Endothelial cell of umbilical vein (primary cell): ENCODE results near the gene NCEH1. TPM values are rescaled to one million over a fixed set of nuclear protein-coding genes. Genes with fewer than 3 reads are reported as not detected.

ENCODE experiments used
- BruUV-seq: library from RNA; stranded (reverse); fragments of 400-500 nt; replicated peaks from 2 replicates; lab custom pipeline; 2021; lab: Mats Ljungman, UMichigan
- CTCF ChIA-PET: fragments of 300-600, 350-600 bp; sonication (Branson Sonifier 250); formaldehyde crosslinking; loops from one replicate; lab custom pipeline; 2021; ENCODE audit warnings: antibody characterized with exemption, inconsistent platforms; lab: Charles Lee
- POLR2A ChIA-PET: fragments of 300-600, 350-600 bp; sonication (Branson Sonifier 250); formaldehyde crosslinking; loops from one replicate; lab custom pipeline; 2021; ENCODE audit warnings: antibody characterized with exemption, inconsistent platforms; lab: Charles Lee
- DNase-seq: peaks from one replicate; pipeline ENCODE4 v3.0.0-alpha.2; 2011; ENCODE audit warnings: low read depth, low spot score
- FAIRE-seq: peaks from 2 replicates; lab custom pipeline; 2011; peaks lifted over from hg19 to GRCh38; lab: Jason Lieb, UNC
- H2AFZ ChIP-seq: 2 replicates; pipeline ENCODE4 v1.6.0; 2012; ENCODE audit warnings: low read depth, low read length, control low read depth, inconsistent platforms
- H3K27ac ChIP-seq: 2 replicates; pipeline ENCODE4 v1.5.1; 2011; ENCODE audit warnings: low read depth, mild to moderate bottlenecking, control low read depth, low read length, moderate library complexity; ENCODE audit not compliant: insufficient read depth
- H3K27me3 ChIP-seq, 2 experiments: 2 replicates each; pipeline versions ENCODE4 v1.6.0 to v1.6.1; 2011; ENCODE audit warnings: low read length in 2 of 2, mixed read lengths in 1 of 2; ENCODE audit not compliant: control insufficient read depth in 2 of 2, insufficient read depth in 2 of 2
- H3K36me3 ChIP-seq, 2 experiments: 2 replicates in 1 of 2; 3 replicates in 1 of 2; pipeline ENCODE4 v1.5.1; 2011; ENCODE audit warnings: low read length in 2 of 2, mild to moderate bottlenecking in 1 of 2, moderate library complexity in 1 of 2; ENCODE audit not compliant: control insufficient read depth in 2 of 2, insufficient read depth in 2 of 2; ENCODE audit errors: extremely low read depth in 1 of 2
- H3K4me1 ChIP-seq: 3 replicates; pipeline ENCODE4 v1.5.1; 2011; ENCODE audit warnings: mild to moderate bottlenecking, low read length; ENCODE audit not compliant: control insufficient read depth, insufficient read depth; ENCODE audit errors: extremely low read depth
- H3K4me2 ChIP-seq: 2 replicates; pipeline ENCODE4 v1.6.1; 2011; ENCODE audit warnings: low read length, control low read depth, mixed read lengths; ENCODE audit not compliant: insufficient read depth
- H3K4me3 ChIP-seq, 3 experiments: fragments of 200-600 bp in 1 of 3; sonication (generic), shearing (Covaris generic) in 1 of 3; replicated peaks in 1 of 3; 2 replicates each; pipeline ENCODE4 v1.5.1; 2011 to 2016; ENCODE audit warnings: control low read depth in 3 of 3, low read length in 3 of 3, mild to moderate bottlenecking in 2 of 3, inconsistent platforms in 1 of 3, low read depth in 1 of 3, moderate library complexity in 1 of 3; ENCODE audit not compliant: insufficient read depth in 1 of 3
- H3K79me2 ChIP-seq: 2 replicates; pipeline ENCODE4 v1.6.0; 2012; ENCODE audit warnings: low read length, inconsistent platforms; ENCODE audit not compliant: control insufficient read depth, insufficient read depth
- H3K9ac ChIP-seq: replicated peaks from 2 replicates; pipeline ENCODE3; 2011; ENCODE audit warnings: low read length, control low read depth; ENCODE audit not compliant: insufficient read depth; ENCODE audit errors: extremely low read depth
- H3K9me1 ChIP-seq: replicated peaks from 3 replicates; pipeline ENCODE4 v1.6.0; 2011; ENCODE audit warnings: mild to moderate bottlenecking, low read length; ENCODE audit not compliant: control insufficient read depth, insufficient read depth; ENCODE audit errors: extremely low read depth
- H3K9me3 ChIP-seq: replicated peaks from 2 replicates; pipeline ENCODE4 v1.5.1; 2012; ENCODE audit warnings: low read length, inconsistent platforms; ENCODE audit not compliant: control insufficient read depth, insufficient read depth
- H4K20me1 ChIP-seq: replicated peaks from 2 replicates; pipeline ENCODE3; 2011; ENCODE audit warnings: mild to moderate bottlenecking, low read length; ENCODE audit not compliant: control insufficient read depth, insufficient read depth; ENCODE audit errors: extremely low read depth
- GATA2 ChIP-seq: IDR thresholded peaks from 2 replicates; pipeline ENCODE4 v1.7.0; 2011; ENCODE audit warnings: low read depth, mild to moderate bottlenecking, moderate library complexity, mixed read lengths, low read length; ENCODE audit not compliant: insufficient read length, insufficient read depth
- JUN ChIP-seq: IDR thresholded peaks from 2 replicates; pipeline ENCODE4 v1.6.1; 2011; ENCODE audit warnings: borderline replicate concordance, low read depth; ENCODE audit not compliant: insufficient read length, insufficient read depth
- MAX ChIP-seq: IDR thresholded peaks from 2 replicates; pipeline ENCODE4 v1.6.1; 2011; ENCODE audit not compliant: insufficient read depth, insufficient read length
- MYC ChIP-seq: IDR thresholded peaks from one replicate; pipeline ENCODE4 v1.6.1; 2011; ENCODE audit warnings: mild to moderate bottlenecking, low read depth, low read length
- POLR2A ChIP-seq: IDR thresholded peaks from 2 replicates; pipeline ENCODE4 v1.6.1; 2012; ENCODE audit warnings: low read depth, mild to moderate bottlenecking, control low read depth, low read length
- POLR2AphosphoS5 ChIP-seq: IDR thresholded peaks from 2 replicates; pipeline ENCODE4 v1.6.1; 2012; ENCODE audit warnings: low read depth, mild to moderate bottlenecking, control low read depth, low read length, moderate library complexity; ENCODE audit not compliant: insufficient read depth
- dilution Hi-C: fragments of 300-500 bp; cut with MboI; formaldehyde crosslinking; loops from one replicate; pipeline ENCODE4 v1.15.0; 2019; ENCODE audit warnings: low sequenced_read_pairs; ENCODE audit not compliant: extremely low pct_ligation_motif_present
- intact Hi-C: fragments of 100-400 bp; cut with micrococcal nuclease; formaldehyde crosslinking; loops from one replicate; pipeline ENCODE4 v1.10.0; 2022
- polyA plus RNA-seq, 4 experiments: library from polyadenylated mRNA; depleted of rRNA in 3 of 4; stranded (reverse) in 3 of 4; unstranded in 1 of 4; fragments of >200 nt; gene quantifications; 2 replicates each; pipeline versions ENCODE4 v1.2.1 to v1.2.3, GENCODE V29; 2011 to 2012; ENCODE audit warnings: missing spikeins in 1 of 4
- total RNA-seq: library from RNA; stranded (reverse); gene quantifications from 2 replicates; pipeline ENCODE4 v1.2.3, GENCODE V29; 2021

Gene NCEH1
- total and polyA plus RNA-seq, 2 donors (not counting 3 experiments of a cell fraction or from before 2014, with no cell fraction given), result 10.0 to 20.3 TPM

DNA sequence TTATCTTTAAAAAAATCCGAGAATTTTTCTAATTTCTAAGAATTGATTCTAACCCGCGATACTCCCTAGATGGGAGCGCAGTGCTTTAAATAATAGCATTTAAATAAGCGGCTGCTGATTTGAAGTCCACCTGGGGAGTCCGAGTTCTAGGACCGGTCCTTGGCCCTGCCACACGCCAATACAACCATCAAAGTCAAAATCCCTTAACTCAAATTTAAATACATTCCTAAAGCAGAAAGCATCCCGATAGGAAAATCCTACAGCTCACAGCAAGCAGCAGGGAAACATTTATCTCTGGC is 39.2 kb upstream of the NCEH1 start:
- Histone ChIP-seq H3K4me3 (peak overlapping the region; percentile 17 to 78 (median 52)), H3K27ac (peak overlapping the region; percentile 97), H3K9ac (peak overlapping the region; percentile 98), H2AFZ (no peak overlapping the region), H3K9me3 (no peaks in the 10 kb centered on the region), H3K79me2 (peaks cover 42% of the 10 kb centered on the region), H3K36me3 (peaks cover 0 to under 1% of the 10 kb centered on the region in 2 experiments), H3K9me1 (no peaks in the 10 kb centered on the region), H4K20me1 (no peaks in the 10 kb centered on the region), H3K4me2 (peak overlapping the region; percentile 89), H3K4me1 (peaks cover 30% of the 10 kb centered on the region), H3K27me3 (no peaks in the 10 kb centered on the region)
- ChIA-PET POLR2A (interaction anchor here (0.6 to 1.6 kb wide), 8 partner anchors 21 to 77 kb away, joined by 3 to 10 read pairs (median 4); partner anchors contain the start of gene NCEH1), CTCF (interaction anchor here (0.8 to 3.5 kb wide), 15 partner anchors 10 to 289 kb away, joined by 3 to 91 read pairs (median 5); partner anchors contain the start of gene NCEH1)
- no TSS peak for BruUV-seq
- DNase-seq (no peak), FAIRE-seq (no peak)
- intact Hi-C loops, result loop anchor here (1.0 kb wide), 2 partner anchors 39 to 77 kb away; partner anchors contain the start of gene NCEH1
- TF ChIP-seq JUN (no peak), GATA2 (peak; percentile 13), MYC (no peak)
- dilution Hi-C loops, result no loop called here

DNA sequence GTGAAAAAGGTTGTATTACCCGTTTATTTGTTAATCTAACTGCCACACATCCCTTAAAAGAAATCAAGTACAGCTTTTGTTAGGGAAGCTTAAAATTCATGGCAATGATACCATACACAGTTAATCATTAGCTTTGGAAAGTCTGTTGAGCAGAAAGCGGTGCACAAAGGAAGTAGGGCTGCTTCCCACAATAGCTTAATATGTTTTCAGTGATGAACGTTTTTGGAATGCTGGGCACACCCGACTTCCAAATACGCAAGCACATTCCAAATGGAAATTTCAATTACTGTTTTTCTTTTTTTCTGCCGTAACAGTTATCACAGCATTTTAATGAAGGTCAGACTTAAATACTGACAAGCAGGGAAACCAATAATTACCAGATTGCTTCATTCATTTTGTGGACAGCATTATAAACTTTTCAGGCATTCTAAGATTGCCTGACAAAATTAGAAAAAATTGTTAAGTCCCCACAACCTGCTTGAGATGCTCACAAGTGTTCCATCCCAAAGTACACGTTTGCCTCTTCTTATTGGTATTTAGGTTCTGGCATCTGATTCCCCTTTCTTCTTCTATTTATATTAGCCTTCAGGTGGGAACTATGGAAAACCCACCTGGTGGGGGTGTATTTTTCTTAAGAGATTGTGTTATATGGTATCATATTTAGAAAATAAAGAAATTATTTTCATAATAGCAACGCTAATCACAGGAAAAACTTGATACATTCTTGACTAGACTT is 38.5 kb upstream of the NCEH1 start:
- CTCF ChIA-PET, result interaction anchor here (0.6 to 3.5 kb wide), 16 partner anchors 9 to 154 kb away, joined by 3 to 91 read pairs (median 5); partner anchors contain the start of gene NCEH1
- TF ChIP-seq JUN (peak; percentile 64), MAX (no peak), POLR2AphosphoS5 (peak; percentile 21), POLR2A (peak; percentile 11)
- no TSS peak for BruUV-seq
- Histone ChIP-seq H4K20me1 (no peaks in the 10 kb centered on the region), H2AFZ (peak overlapping the region; percentile 7), H3K9ac (peak overlapping the region; percentile 98), H3K27me3 (no peaks in the 10 kb centered on the region), H3K4me2 (peak overlapping the region; percentile 89), H3K27ac (peak overlapping the region; percentile 97), H3K9me3 (no peaks in the 10 kb centered on the region), H3K9me1 (no peaks in the 10 kb centered on the region), H3K36me3 (no peaks in the 10 kb centered on the region), H3K79me2 (peaks cover 36% of the 10 kb centered on the region), H3K4me1 (peaks cover 30% of the 10 kb centered on the region), H3K4me3 (peak overlapping the region; percentile 17 to 78 (median 52))
- intact Hi-C loops (no loop called here), dilution Hi-C loops (no loop called here)
- peak; percentile 90 for FAIRE-seq
- POLR2A ChIA-PET, result interaction anchor here (0.7 to 1.6 kb wide), 4 partner anchors 22 to 42 kb away, joined by 3 to 10 read pairs (median 6); partner anchors contain the start of gene NCEH1
- peak; percentile 84 for DNase-seq
